Brain microvascular endothelial cell (primary cell): ENCODE measurements around the gene UGT1A4.

Source experiments
- DNase-seq: peaks from one replicate; pipeline ENCODE4 v3.0.0-alpha.2; 2020
- H3K27ac ChIP-seq: fragments of 250-450 bp; sonication (Bioruptor Pico); 2 replicates; pipeline ENCODE4 v1.5.1; 2020; ENCODE audit warnings: mild to moderate bottlenecking, moderate library complexity
- H3K27me3 ChIP-seq: fragments of 250-450 bp; sonication (Bioruptor Pico); replicated peaks from 2 replicates; pipeline ENCODE4 v1.5.1; 2020; ENCODE audit warnings: mild to moderate bottlenecking
- H3K36me3 ChIP-seq: fragments of 250-450 bp; sonication (Bioruptor Pico); replicated peaks from 2 replicates; pipeline ENCODE4 v1.5.1; 2020; ENCODE audit warnings: mild to moderate bottlenecking
- H3K4me3 ChIP-seq: 2 replicates; pipeline ENCODE4 v1.5.1; 2011; ENCODE audit warnings: low read depth, mild to moderate bottlenecking, control low read depth, low read length, moderate library complexity
- CTCF ChIP-seq: IDR thresholded peaks from 2 replicates; pipeline ENCODE4 v1.5.1; 2011; ENCODE audit warnings: low read depth, mild to moderate bottlenecking, moderate library complexity, low read length, control low read depth, inconsistent platforms; ENCODE audit errors: missing control alignments
- in situ Hi-C: cut with HindIII; loops from 2 replicates; pipeline ENCODE4 v1.10.0; 2017; ENCODE audit warnings: low sequenced_read_pairs, low pct_ligation_motif_present

Gene UGT1A4

GRCh38 chr2:233796254-233796653 is 77.7 kb downstream of the UGT1A4 start:
- no peaks in the 10 kb centered on the region for H3K27me3 ChIP-seq
- H3K36me3 ChIP-seq = no peaks in the 10 kb centered on the region
- TF ChIP-seq CTCF = no peak
- H3K27ac ChIP-seq = no peak overlapping the region
- no peak for DNase-seq
- no peak overlapping the region for H3K4me3 ChIP-seq
- in situ Hi-C loops = no loop called here

GRCh38 chr2:233798335-233799086 is 80.0 kb downstream of the UGT1A4 start:
- no peaks in the 10 kb centered on the region for H3K27me3 ChIP-seq

GRCh38 chr2:233799087-233799665 is 80.6 kb downstream of the UGT1A4 start:
- no peak for DNase-seq
- no peaks in the 10 kb centered on the region for H3K27me3 ChIP-seq
- H3K4me3 ChIP-seq = no peak overlapping the region
- no peaks in the 10 kb centered on the region for H3K36me3 ChIP-seq
- no peak overlapping the region for H3K27ac ChIP-seq
- no peak for TF ChIP-seq CTCF
- in situ Hi-C loops = no loop called here

More at GRCh38 chr2:233798335-233799086, 80.0 kb downstream of the UGT1A4 start:
- DNase-seq = no peak
- Histone ChIP-seq H3K4me3 (no peak overlapping the region), H3K27ac (no peak overlapping the region), H3K36me3 (no peaks in the 10 kb centered on the region)
- in situ Hi-C loops = no loop called here
- TF ChIP-seq CTCF = no peak

GRCh38 chr2:233799716-233800115 is 81.2 kb downstream of the UGT1A4 start:
- Histone ChIP-seq H3K4me3 (no peak overlapping the region), H3K36me3 (no peaks in the 10 kb centered on the region), H3K27ac (no peak overlapping the region), H3K27me3 (no peaks in the 10 kb centered on the region)
- no peak for TF ChIP-seq CTCF
- no peak for DNase-seq
- in situ Hi-C loops = no loop called here

GRCh38 chr2:233800208-233800607 is 81.7 kb downstream of the UGT1A4 start:
- Histone ChIP-seq H3K4me3 (no peak overlapping the region), H3K27ac (no peak overlapping the region), H3K27me3 (no peaks in the 10 kb centered on the region), H3K36me3 (no peaks in the 10 kb centered on the region)
- in situ Hi-C loops = no loop called here
- no peak for DNase-seq
- TF ChIP-seq CTCF = no peak
